GM18505 (cell line): Measurements from ENCODE around the gene SMIM28.

Experiments
- ATAC-seq: cut with Tn5 transposase; IDR thresholded peaks from one replicate; pipeline ENCODE4 v1.9.1; 2021; ENCODE audit not compliant: unreplicated experiment
- POLR2A ChIP-seq: IDR thresholded peaks from 4 replicates; pipeline ENCODE4 v1.6.1; 2011; ENCODE audit warnings: borderline replicate concordance; ENCODE audit not compliant: insufficient read depth, insufficient read length; ENCODE audit errors: extremely low read depth

SMIM28 gene

DNA sequence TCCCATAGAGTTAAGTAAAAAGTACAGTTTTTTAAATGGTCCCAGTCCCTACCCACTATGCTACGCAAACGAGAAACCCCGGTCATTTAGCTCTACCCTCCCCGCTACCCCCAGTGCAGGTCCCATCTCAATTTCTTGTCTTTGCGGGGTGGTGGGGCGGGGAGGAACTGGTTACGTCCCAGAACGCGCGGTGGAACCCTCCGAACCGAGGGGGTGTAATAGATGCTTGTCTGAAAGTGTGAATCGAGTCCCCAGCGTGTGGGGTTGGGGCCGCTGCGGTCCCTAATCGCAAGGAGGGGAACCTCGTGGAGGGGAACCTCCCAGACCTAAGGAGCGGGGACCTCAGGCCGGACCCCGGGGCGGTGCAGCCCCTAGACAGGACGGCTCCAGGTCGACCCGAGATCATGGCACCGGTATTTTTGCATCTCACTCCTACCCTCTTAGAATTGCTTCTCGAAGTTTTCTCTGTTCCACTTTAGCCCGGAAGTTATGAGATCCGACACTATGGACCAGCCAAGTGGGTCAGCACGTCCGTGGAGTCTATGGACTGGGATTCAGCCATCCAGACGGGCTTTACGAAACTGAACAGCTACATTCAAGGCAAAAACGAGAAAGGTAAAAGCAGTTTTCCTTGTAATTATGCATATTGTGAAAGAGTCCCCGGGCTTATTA, 27.1 kb downstream of the SMIM28 start:
- no peak for ATAC-seq
- TF ChIP-seq POLR2A = no peak

DNA sequence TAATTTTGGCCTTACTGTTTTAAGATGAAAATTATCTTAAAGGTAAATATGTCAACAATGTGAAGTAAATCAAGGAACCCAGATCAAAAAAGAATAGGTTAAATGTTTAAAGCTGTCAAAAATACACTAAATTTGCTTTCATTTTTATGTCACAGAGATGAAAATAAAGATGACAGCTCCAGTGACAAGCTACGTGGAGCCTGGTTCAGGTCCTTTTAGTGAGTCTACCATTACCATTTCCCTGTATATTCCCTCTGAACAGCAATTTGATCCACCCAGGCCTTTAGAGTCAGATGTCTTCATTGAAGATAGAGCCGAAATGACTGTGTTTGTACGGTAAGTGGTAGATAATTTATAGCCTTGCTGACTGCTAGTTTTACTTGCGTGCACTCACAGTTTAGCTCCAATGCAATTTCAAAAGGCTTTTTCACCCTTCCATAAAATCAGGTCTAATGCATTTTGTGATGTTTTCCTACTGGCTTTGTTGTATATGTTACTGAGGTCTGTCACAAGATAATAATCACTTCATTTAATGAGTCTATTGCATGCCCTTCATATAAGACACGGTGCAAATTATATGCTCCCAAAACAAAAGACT, 28.2 kb downstream of the SMIM28 start:
- no peak for TF ChIP-seq POLR2A
- ATAC-seq = no peak

- TF ChIP-seq POLR2A = no peak
- ATAC-seq = no peak
These were observed 28.7 kb downstream of the SMIM28 start for GRCh38 chr6:138406443-138406842.

DNA sequence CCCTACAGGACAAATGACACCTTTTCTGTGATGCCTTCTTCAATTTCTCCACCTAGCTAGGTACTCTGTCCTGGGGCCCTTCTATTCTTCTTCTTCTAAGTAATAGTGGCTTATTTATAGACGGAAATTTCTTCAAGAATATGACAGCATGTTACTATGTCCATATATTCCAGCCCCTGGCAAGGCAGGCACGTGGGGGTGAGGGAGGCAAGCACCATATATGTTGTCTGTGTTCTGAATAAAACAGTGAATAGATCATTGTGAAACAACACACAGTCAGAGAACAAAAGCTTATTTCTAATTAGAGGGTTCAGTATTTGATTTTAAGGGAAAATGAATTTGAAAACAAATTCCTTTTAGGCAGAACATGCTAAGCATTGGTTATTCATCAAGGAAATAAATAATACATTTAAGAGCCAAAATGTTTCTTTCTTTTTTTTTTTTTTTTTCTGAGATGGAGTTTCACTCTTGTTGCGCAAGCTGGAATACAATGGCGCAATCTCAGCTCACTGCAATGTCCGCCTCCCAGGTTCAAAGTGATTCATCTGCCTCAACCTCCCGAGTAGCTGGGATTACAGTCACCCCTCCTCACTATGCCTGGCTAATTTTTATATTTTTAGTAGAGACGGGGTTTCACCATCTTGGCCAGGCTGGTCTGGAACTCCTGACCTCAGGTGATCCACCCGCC, 32.5 kb downstream of the SMIM28 start:
- ATAC-seq = no peak
- TF ChIP-seq POLR2A = no peak

DNA sequence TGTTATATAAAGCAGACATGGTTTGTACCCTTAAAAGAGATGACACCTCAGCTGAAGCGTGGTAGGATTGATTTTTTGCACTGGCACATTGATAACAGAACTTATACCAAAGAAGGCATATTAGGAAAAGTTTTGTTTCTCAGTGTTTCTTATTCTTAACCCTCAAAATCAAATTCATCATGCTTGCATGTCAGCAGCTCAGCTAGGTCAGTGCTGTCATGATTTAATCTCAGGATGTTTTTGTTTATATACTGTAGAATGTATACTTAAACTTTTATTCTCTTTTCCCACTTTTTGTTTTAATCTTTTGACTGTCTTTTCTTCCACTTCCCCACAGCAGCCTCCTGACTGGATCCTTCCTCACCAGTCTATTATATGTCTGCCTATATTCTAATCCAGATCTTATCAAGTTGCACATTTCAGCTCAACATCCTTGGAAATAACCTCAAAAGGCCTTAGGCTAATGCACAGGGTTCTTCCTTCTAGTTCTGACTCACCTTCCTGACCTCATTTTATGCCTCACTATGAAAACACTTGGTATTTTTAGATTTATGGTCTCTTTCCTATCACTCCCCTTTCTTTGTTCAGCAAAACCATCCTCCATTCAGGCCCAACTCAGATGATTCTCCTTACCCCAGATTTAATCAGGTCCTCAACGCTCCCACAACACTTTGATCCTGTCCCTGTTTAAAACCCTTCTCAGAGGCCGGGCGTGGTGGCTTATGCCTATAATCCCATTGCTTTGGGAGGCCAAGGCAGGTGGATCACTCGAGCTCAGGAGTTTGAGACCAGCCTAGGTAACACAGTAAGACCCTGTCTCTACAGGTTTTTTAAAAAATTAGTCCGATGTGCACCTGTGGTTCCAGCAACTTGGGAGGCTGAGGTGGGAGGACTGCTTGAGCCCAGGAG, 33.5 kb downstream of the SMIM28 start:
- no peak for TF ChIP-seq POLR2A
- ATAC-seq = no peak

DNA sequence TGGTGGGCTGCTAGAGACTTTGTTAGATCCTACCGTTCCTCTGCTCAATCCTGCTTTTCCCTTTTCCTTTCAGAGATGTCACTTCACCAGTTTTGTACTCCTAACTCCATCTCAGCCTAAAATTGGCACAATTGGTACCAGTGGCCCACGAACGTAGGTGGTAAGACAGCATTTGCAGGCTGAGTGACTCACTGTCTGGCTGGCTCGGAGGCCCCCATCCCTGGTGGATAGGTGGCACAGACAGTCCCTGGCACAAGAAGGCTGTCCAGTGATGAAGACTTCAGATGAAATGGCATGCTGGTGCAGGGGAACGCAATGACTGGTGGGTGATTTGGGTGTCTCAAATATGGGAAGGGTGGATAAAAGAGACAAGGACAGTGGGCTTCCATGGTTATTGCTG, 37.4 kb downstream of the SMIM28 start:
- no peak for ATAC-seq
- TF ChIP-seq POLR2A = no peak

- ATAC-seq = no peak
- TF ChIP-seq POLR2A = no peak
These were observed 38.5 kb downstream of the SMIM28 start for GRCh38 chr6:138416206-138416605.

DNA sequence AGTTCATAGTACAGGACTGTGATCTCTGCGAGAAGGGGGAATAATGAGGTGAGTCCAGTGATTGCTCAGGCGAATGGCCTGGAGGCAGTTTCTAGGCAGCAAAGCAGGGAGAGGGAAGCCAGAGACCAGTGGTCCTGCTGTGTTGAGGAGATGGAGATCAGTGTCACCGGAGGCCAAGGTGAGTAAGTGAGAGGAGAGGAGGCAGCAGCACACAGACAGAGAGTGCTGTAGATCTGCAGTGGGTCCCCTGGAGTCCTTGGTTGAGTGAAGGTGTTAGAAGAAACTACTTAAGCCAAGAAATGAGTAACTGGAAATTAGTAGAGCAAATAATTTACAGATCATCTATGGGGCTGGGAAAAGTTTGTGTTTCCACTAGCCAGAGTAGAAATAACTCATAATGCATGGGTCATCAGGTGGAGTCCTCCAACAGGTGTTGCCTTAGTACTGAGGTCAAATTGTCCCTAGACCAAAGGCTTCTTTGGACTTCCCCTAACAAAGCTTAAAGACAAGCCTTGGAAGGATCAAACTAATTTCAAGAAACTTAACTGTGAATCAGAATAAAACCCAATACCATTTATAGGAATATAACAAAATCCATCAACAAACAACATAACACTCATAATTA, 39.9 kb downstream of the SMIM28 start:
- ATAC-seq = no peak
- TF ChIP-seq POLR2A = no peak

DNA sequence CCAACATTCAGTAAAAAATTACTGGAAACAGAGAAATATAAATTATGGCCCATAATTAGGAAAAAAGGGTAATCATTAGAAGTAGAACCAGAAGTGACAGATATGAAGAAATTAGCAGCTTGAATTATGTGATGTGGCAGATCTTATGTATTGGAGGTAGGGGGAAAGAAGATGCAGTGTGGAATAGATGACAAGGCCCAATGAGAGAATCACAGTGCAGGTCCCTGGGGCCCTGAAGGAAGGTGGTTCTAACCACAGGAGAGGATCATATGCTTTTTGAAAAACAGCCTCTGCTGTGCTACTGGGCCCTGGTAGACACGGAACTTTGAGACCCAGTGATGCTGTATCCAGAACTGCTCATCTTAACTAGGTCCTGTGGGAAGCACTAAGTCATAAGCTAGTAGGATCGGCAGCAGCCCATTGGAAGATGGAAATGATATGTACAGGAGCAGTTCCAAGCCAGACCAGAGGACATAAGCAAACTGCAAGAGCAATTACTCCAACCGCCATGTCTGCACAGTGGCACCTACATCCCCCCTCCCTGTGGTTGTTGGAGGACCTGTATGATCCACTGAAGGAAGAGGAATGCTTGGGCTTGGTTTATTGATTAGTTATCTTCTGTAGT, 40.5 kb downstream of the SMIM28 start:
- no peak for ATAC-seq
- no peak for TF ChIP-seq POLR2A

DNA sequence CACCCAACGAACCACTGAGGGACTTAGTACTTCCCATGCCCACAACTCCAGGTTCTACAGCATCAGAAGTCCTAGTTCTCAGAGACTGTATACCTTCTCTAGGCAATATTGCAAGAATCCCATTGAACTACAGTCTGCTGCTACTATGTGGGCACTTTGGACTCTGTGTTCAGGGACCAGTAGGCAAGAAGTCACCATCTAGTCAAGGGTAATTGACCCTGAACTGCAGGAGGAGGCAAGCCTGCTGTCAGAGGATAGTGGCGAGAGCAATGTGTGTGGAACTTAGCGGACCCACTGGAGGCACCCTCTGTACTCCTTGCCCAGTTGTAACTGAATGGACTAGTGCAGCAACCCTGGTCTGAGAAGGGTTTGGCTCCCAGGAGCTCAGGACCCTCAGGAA, 42.1 kb downstream of the SMIM28 start:
- no peak for TF ChIP-seq POLR2A
- ATAC-seq = no peak

DNA sequence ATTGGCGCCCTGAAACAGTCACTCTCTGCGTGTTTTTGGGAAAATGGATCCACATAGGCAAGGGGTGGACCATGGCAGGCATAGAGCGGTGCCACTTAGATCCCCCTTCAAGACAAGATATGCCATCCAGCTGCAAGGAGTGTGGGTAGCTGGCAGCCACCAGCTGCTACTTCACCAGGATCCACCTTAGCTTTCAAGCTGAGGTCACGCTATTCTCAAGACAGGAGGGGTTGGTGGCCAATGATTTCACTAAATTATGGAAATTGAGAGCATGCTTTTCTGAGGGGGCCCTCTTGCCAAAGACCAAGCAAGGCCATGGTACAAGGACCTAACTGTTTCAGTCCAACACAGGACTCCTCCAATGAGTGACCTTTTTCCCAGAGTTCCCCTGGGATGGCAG, 42.7 kb downstream of the SMIM28 start:
- no peak for TF ChIP-seq POLR2A
- no peak for ATAC-seq

DNA sequence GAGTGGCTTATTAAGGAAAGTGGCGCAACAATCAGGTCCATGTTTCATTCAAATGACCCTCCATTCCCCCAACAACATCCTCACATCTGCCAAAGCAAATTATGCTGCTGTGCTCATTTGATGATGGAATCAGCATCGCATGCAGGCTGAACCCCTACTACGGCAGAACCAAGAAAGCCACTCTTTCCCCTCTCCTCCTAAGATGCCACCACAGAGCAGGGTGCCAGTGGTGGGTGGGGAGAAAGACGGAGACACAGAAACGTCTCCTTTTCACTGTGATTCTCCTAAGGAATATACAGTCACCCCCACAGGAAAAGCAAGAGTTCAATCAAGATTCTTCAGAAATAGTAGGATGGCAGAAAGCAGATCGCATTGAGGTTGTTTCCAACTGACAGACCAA, 43.4 kb downstream of the SMIM28 start:
- no peak for TF ChIP-seq POLR2A

More for the DNA sequence above, 43.4 kb downstream of the SMIM28 start:
- no peak for ATAC-seq
